Middle frontal gyrus (tissue), 1 donor: Measurements from ENCODE around the gene FAM89B.
"Not testable (repeated sequence)": the region's sequence is repeated elsewhere in the genome, so short reads cannot be mapped to it uniquely, and the experiment has no call there.

ENCODE experiments used
- DNase-seq: peaks from one replicate; pipeline ENCODE4 v3.0.0-alpha.2; 2015; ENCODE audit warnings: low spot score; ENCODE audit errors: extremely low spot score

FAM89B gene

GRCh38 chr11:65556470-65557279, 15.7 kb upstream of the FAM89B start:
- DNase-seq = no peak

- DNase-seq = no peak
Measured at GRCh38 chr11:65557280-65558001, 14.9 kb upstream of the FAM89B start.

GRCh38 chr11:65558002-65558929, 14.1 kb upstream of the FAM89B start, which contains the start of gene LTBP3:
Gene LTBP3 (minus strand): TSS chr11:65558359. CDS start chr11:65557959, 400 bp downstream.
- peak; percentile 84 for DNase-seq

GRCh38 chr11:65558930-65559509, 13.3 kb upstream of the FAM89B start:
- no peak for DNase-seq

- no peak for DNase-seq
Measured at GRCh38 chr11:65559535-65559934, 12.8 kb upstream of the FAM89B start.

GRCh38 chr11:65559951-65560537, 12.3 kb upstream of the FAM89B start:
- no peak for DNase-seq

- DNase-seq = no peak
Measured at GRCh38 chr11:65560555-65561418, 11.6 kb upstream of the FAM89B start.

GRCh38 chr11:65562020-65562419, 10.3 kb upstream of the FAM89B start:
- DNase-seq = no peak

GRCh38 chr11:65562788-65563187, 9.6 kb upstream of the FAM89B start:
- DNase-seq = no peak

- DNase-seq = no peak
Measured at GRCh38 chr11:65563601-65564000, 8.7 kb upstream of the FAM89B start.

- DNase-seq = not testable (repeated sequence)
Measured at GRCh38 chr11:65564879-65565559, 7.3 kb upstream of the FAM89B start.

- no peak for DNase-seq
Measured at GRCh38 chr11:65565624-65566453, 6.5 kb upstream of the FAM89B start.

GRCh38 chr11:65569164-65569972, 3.0 kb upstream of the FAM89B start:
- DNase-seq = no peak

GRCh38 chr11:65569973-65570918, 2.1 kb upstream of the FAM89B start, which contains the start of gene ZNRD2:
Gene ZNRD2 (plus strand): TSS chr11:65570477. CDS start chr11:65570492, 15 bp downstream.
- DNase-seq = peak; percentile 96

GRCh38 chr11:65571420-65571819, 918 bp upstream of the FAM89B start:
- no peak for DNase-seq

- no peak for DNase-seq
Measured at GRCh38 chr11:65571940-65572339, 398 bp upstream of the FAM89B start.
